Peyer's patch (tissue), 4 donors: Measurements from ENCODE around the gene PTGES.

Source experiments
- CTCF ChIP-seq, 6 experiments: fragments of 450-650 bp in 4 of 6; fragments of 200-600 bp in 2 of 6; sonication (generic) in 1 of 6; IDR thresholded peaks; one replicate each; pipeline ENCODE4 v1.5.1; 2017 to 2019; ENCODE audit warnings: antibody characterized with exemption in 6 of 6, mild to moderate bottlenecking in 3 of 6, moderate library complexity in 1 of 6
- POLR2A ChIP-seq, 2 donors: fragments of 450-650 bp; IDR thresholded peaks; one replicate each; pipeline ENCODE4 v1.5.1; 2017; ENCODE audit warnings: antibody characterized with exemption in 2 of 2, mild to moderate bottlenecking in 2 of 2, moderate library complexity in 2 of 2

- TF ChIP-seq POLR2A (IDR thresholded peaks at IDR 0.05) (no peak), CTCF (IDR thresholded peaks at IDR 0.05) (no peak)
These were observed at the start of gene PTGES for GRCh38 chr9:129752900-129753729.
